Caco-2 (cell line): ENCODE measurements around the gene TEX14. TPM values are rescaled to one million over a fixed set of nuclear protein-coding genes. Genes with fewer than 3 reads are reported as not detected.

Experiments used
- BruUV-seq: library from RNA; stranded (reverse); fragments of 400-500 nt; replicated peaks from 2 replicates; lab custom pipeline; 2021; lab: Mats Ljungman, UMichigan
- CTCF ChIA-PET: fragments of 300-600 bp; sonication (Branson Sonifier 250); formaldehyde crosslinking; loops from one replicate; lab custom pipeline; 2022; ENCODE audit warnings: antibody characterized with exemption; lab: Charles Lee
- POLR2A ChIA-PET: fragments of 300-600 bp; sonication (Branson Sonifier 250); formaldehyde crosslinking; loops from one replicate; lab custom pipeline; 2022; ENCODE audit warnings: antibody characterized with exemption; lab: Charles Lee
- DNase-seq, 2 experiments: peaks; one replicate each; pipeline versions ENCODE4 v3.0.0 to v3.0.0-alpha.2; 2020 to 2022
- H3K27me3 ChIP-seq: replicated peaks from 2 replicates; pipeline ENCODE4 v1.6.0; 2011; ENCODE audit warnings: low read length; ENCODE audit not compliant: control insufficient read depth, insufficient read depth
- H3K36me3 ChIP-seq: 2 replicates; pipeline ENCODE4 v1.5.1; 2011; ENCODE audit warnings: low read length; ENCODE audit not compliant: control insufficient read depth, insufficient read depth
- H3K4me1 ChIP-seq: fragments of 250-450 bp; sonication (Bioruptor Pico); 2 replicates; pipeline ENCODE4 v1.5.1; 2020; ENCODE audit warnings: mild to moderate bottlenecking
- H3K4me3 ChIP-seq: 2 replicates; pipeline ENCODE4 v1.5.1; 2011; ENCODE audit warnings: low read depth, mild to moderate bottlenecking, control low read depth, low read length
- H3K9me3 ChIP-seq: fragments of 250-450 bp; sonication (Bioruptor Pico); 2 replicates; pipeline ENCODE4 v1.5.1; 2020; ENCODE audit warnings: mild to moderate bottlenecking, moderate library complexity
- H3K27ac Mint-ChIP-seq: one replicate; pipeline ENCODE4 v1.8.0; 2022; ENCODE audit warnings: mixed read lengths; ENCODE audit not compliant: unreplicated experiment
- H3K27me3 Mint-ChIP-seq: one replicate; pipeline ENCODE4 v1.8.0; 2022; ENCODE audit warnings: mixed read lengths; ENCODE audit not compliant: insufficient read depth, unreplicated experiment
- H3K36me3 Mint-ChIP-seq: one replicate; pipeline ENCODE4 v1.8.0; 2022; ENCODE audit warnings: mild to moderate bottlenecking, mixed read lengths; ENCODE audit not compliant: insufficient read depth, unreplicated experiment
- H3K4me1 Mint-ChIP-seq: one replicate; pipeline ENCODE4 v1.8.0; 2022; ENCODE audit warnings: low read depth, mixed read lengths; ENCODE audit not compliant: unreplicated experiment
- H3K4me3 Mint-ChIP-seq: one replicate; pipeline ENCODE4 v1.8.0; 2022; ENCODE audit warnings: mild to moderate bottlenecking, moderate library complexity, mixed read lengths; ENCODE audit not compliant: unreplicated experiment
- H3K9me3 Mint-ChIP-seq: one replicate; pipeline ENCODE4 v1.8.0; 2022; ENCODE audit warnings: mixed read lengths; ENCODE audit not compliant: unreplicated experiment
- CTCF ChIP-seq, 2 experiments: fragments of 200-600 bp in 1 of 2; IDR thresholded peaks; 1 replicate in 1 of 2; 2 replicates in 1 of 2; pipeline versions ENCODE4 v1.5.1 to v1.8.0; 2011 to 2022; ENCODE audit warnings: antibody characterized with exemption in 1 of 2, control low read depth in 1 of 2, inconsistent platforms in 1 of 2, low read depth in 1 of 2, low read length in 1 of 2, mild to moderate bottlenecking in 1 of 2, moderate library complexity in 1 of 2; ENCODE audit not compliant: insufficient read depth in 1 of 2, severe bottlenecking in 1 of 2, unreplicated experiment in 1 of 2
- intact Hi-C: fragments of 100-400 bp; cut with micrococcal nuclease; formaldehyde crosslinking; loops from one replicate; pipeline ENCODE4 v1.10.0; 2022; ENCODE audit not compliant: unreplicated experiment
- total RNA-seq: library from RNA; stranded (reverse); gene quantifications from 2 replicates; pipeline ENCODE4 v1.2.3, GENCODE V29; 2022

TEX14 gene
- total RNA-seq, 1 experiment from 2014 or later: 0.54 TPM

- CTCF ChIA-PET: no interaction called here
- intact Hi-C loops: no loop called here
- no peak overlapping the region for H3K4me3 ChIP-seq
- peaks cover 7% of the 10 kb centered on the region for H3K4me1 Mint-ChIP-seq
- H3K36me3 Mint-ChIP-seq: peaks cover 36% of the 10 kb centered on the region
- no peaks in the 10 kb centered on the region for H3K9me3 Mint-ChIP-seq
- H3K4me1 ChIP-seq: peaks cover 10% of the 10 kb centered on the region
- POLR2A ChIA-PET: no interaction called here
- TF ChIP-seq CTCF (IDR thresholded peaks at IDR 0.05; ENCODE audit: insufficient read depth in 1 of 2, low read depth in 1 of 2, low read length in 1 of 2, severe bottlenecking in 1 of 2, unreplicated experiment in 1 of 2): no peak
- no TSS peak for BruUV-seq
- H3K9me3 ChIP-seq: no peaks in the 10 kb centered on the region
- H3K27me3 ChIP-seq: no peaks in the 10 kb centered on the region
- no peak overlapping the region for H3K4me3 Mint-ChIP-seq
- H3K27ac Mint-ChIP-seq: no peak overlapping the region
- H3K27me3 Mint-ChIP-seq: no peaks in the 10 kb centered on the region
- no peak for DNase-seq
- H3K36me3 ChIP-seq: no peaks in the 10 kb centered on the region
Observed at GRCh38 chr17:58694826-58695225, 3.0 kb upstream of the TEX14 start.

- H3K27ac Mint-ChIP-seq: no peak overlapping the region
Observed at GRCh38 chr17:58694302-58694701, 2.5 kb upstream of the TEX14 start.

GRCh38 chr17:58693751-58694150 lies 1.9 kb upstream of the TEX14 start:
- Histone ChIP-seq H3K27me3 (no peaks in the 10 kb centered on the region), H3K9me3 (no peaks in the 10 kb centered on the region), H3K4me1 (peaks cover 10% of the 10 kb centered on the region), H3K4me3 (no peak overlapping the region), H3K36me3 (no peaks in the 10 kb centered on the region)
- Mint-ChIP-seq H3K9me3 (no peaks in the 10 kb centered on the region), H3K4me3 (peak overlapping the region; percentile 91), H3K27me3 (no peaks in the 10 kb centered on the region), H3K36me3 (peaks cover 30% of the 10 kb centered on the region), H3K4me1 (peaks cover 7% of the 10 kb centered on the region), H3K27ac (peak overlapping the region; percentile 86)
- ChIA-PET CTCF (no interaction called here), POLR2A (no interaction called here)
- no peak for TF ChIP-seq CTCF (IDR thresholded peaks at IDR 0.05; ENCODE audit: insufficient read depth in 1 of 2, low read depth in 1 of 2, low read length in 1 of 2, severe bottlenecking in 1 of 2, unreplicated experiment in 1 of 2)
- BruUV-seq: no TSS peak
- intact Hi-C loops: no loop called here
- DNase-seq: no peak

More at GRCh38 chr17:58694302-58694701, 2.5 kb upstream of the TEX14 start:
- no TSS peak for BruUV-seq
- no peaks in the 10 kb centered on the region for H3K27me3 ChIP-seq
- Mint-ChIP-seq H3K27me3 (no peaks in the 10 kb centered on the region), H3K4me3 (no peak overlapping the region), H3K4me1 (peaks cover 7% of the 10 kb centered on the region), H3K9me3 (no peaks in the 10 kb centered on the region), H3K36me3 (peaks cover 30% of the 10 kb centered on the region)
- H3K9me3 ChIP-seq: no peaks in the 10 kb centered on the region
- H3K4me1 ChIP-seq: peaks cover 10% of the 10 kb centered on the region
- no peak for TF ChIP-seq CTCF (IDR thresholded peaks at IDR 0.05; ENCODE audit: insufficient read depth in 1 of 2, low read depth in 1 of 2, low read length in 1 of 2, severe bottlenecking in 1 of 2, unreplicated experiment in 1 of 2)
- no peaks in the 10 kb centered on the region for H3K36me3 ChIP-seq
- intact Hi-C loops: no loop called here
- no peak overlapping the region for H3K4me3 ChIP-seq
- no peak for DNase-seq
- POLR2A ChIA-PET: no interaction called here
- CTCF ChIA-PET: no interaction called here
